ENCODE measurements around the gene ARRDC5. TPM values are rescaled to one million over a fixed set of nuclear protein-coding genes. Genes with fewer than 3 reads are reported as not detected.

The ARRDC5 gene
- total RNA-seq, 2 donors from 2014 or later = not detected

DNA sequence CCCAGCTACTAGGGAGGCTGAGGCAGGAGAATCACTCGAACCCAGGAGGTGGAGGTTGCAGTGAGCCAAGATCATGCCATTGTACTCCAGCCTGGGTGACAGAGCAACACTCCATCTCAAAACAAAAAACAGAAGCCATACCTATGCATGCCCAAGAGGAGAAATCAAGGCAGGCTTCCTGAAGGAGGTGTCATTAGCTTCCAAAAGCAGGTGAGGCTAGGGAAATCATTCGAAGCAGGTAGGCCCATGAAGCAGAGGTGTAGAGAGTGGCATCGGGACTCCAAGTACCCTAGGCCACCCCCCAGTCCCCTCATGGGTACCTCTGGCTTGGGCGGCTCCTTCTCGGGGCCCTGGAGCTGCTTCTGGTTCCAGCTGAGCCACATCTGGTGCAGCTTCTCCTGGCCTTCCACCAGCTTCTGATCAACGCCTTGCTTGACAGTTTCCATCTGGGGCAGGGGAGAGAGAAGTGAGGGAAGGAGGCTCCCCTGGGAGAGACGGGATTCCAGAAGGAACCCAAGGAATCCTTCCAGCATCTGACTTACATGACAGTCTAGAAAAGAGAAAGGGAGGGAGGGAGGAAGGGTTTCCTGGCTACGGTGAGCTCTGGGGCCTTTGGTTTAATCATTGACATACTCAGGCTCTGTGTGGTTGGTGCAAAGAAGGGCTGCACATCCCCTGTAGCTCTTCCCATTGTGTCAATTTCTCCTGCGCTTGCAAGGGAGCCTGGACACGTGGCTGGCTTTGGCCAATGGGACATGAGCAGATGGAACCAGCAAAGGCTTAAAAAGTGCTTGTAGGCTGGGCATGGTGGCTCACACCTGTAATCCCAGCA lies 58.1 kb downstream of the ARRDC5 start:
- Histone ChIP-seq H3K9me3 (no peaks in the 10 kb centered on the region), H3K27ac (peak overlapping the region in 1 of 4 donors; percentile 5), H3K4me3 (no peak overlapping the region), H3K36me3 (replicated peaks in 1 of 2; ENCODE audit: insufficient read depth in 1 of 2, low read depth in 2 of 2) (peaks cover 0 to 4% of the 10 kb centered on the region in 2 donors), H3K27me3 (no peaks in the 10 kb centered on the region), H3K4me1 (peaks cover 10% of the 10 kb centered on the region)
- intact Hi-C loops (cut with DNase I) = loop anchor here (5.0 kb wide), 1 partner anchor 32 kb away; no protein-coding TSS in a partner anchor
- DNase-seq (peak in 3 of 4 donors; percentile 17 to 43 (median 30)), ATAC-seq (no peak)
- 77% methylated on average over 8 to 10 of the region's 10 CpGs for WGBS, 2 donors
- TF ChIP-seq, protein P1, sequence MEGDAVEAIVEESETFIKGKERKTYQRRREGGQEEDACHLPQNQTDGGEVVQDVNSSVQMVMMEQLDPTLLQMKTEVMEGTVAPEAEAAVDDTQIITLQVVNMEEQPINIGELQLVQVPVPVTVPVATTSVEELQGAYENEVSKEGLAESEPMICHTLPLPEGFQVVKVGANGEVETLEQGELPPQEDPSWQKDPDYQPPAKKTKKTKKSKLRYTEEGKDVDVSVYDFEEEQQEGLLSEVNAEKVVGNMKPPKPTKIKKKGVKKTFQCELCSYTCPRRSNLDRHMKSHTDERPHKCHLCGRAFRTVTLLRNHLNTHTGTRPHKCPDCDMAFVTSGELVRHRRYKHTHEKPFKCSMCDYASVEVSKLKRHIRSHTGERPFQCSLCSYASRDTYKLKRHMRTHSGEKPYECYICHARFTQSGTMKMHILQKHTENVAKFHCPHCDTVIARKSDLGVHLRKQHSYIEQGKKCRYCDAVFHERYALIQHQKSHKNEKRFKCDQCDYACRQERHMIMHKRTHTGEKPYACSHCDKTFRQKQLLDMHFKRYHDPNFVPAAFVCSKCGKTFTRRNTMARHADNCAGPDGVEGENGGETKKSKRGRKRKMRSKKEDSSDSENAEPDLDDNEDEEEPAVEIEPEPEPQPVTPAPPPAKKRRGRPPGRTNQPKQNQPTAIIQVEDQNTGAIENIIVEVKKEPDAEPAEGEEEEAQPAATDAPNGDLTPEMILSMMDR (IDR thresholded peaks at IDR 0.05) = no peak
- TF ChIP-seq POLR2A (IDR thresholded peaks at IDR 0.05) = no peak

DNA sequence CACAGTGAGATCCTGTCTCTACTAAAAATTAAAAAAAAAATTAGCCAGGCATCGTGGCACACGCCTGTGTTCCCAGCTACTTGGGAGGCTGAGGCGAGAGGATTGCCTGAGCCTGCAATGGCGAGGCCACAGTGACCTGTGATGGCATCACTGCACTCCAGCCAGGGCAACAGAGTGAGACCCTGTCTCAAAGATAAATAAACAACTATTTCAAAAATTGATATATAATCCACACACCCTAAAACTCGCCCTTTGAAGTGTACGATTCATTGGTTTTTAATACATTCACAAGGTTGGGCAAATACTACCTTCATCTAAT lies 59.1 kb downstream of the ARRDC5 start:
- Histone ChIP-seq H3K27me3 (no peaks in the 10 kb centered on the region), H3K9me3 (no peaks in the 10 kb centered on the region), H3K36me3 (replicated peaks in 1 of 2; ENCODE audit: insufficient read depth in 1 of 2, low read depth in 2 of 2) (peaks cover 0 to 4% of the 10 kb centered on the region in 2 donors), H3K4me3 (no peak overlapping the region), H3K4me1 (peaks cover 10% of the 10 kb centered on the region), H3K27ac (no peak overlapping the region)
- DNase-seq (no peak), ATAC-seq (no peak)
- intact Hi-C loops (cut with DNase I) = no loop called here
- 92 to 100% methylated on average over 6 of the region's 6 CpGs for WGBS, 2 donors
- TF ChIP-seq, protein P1 (IDR thresholded peaks at IDR 0.05) = no peak
- no peak for TF ChIP-seq POLR2A (IDR thresholded peaks at IDR 0.05)

Small RNA genes within 50 kb of the gene (microRNA-seq; reads per million reads assigned to microRNA genes)
- 0 reads per million in 2 donors for gene MIR4747 (ENCODE audit: borderline number of aligned reads in 2 of 2, borderline replicate concordance in 2 of 2)

Small RNA genes within 50 kb of the gene (small RNA-seq; reads per million reads assigned to genes)
- not detected for gene MIR4747

Other genes with a start within 250 kb of the ARRDC5 start
- gene MYDGF, start 232.6 kb downstream of the ARRDC5 start, total RNA-seq = 10 to 100 TPM; 42.5 to 50.1 TPM
- 100 to 1,000 TPM in 1 of 2 donors, 10 to 100 TPM in 1; 44.6 to 130 TPM for gene DPP9, start 179.1 kb downstream of the ARRDC5 start, total RNA-seq
- gene FEM1A, start 111.2 kb downstream of the ARRDC5 start, total RNA-seq = 10 to 100 TPM in 1 of 2 donors, 1 to 10 TPM in 1; 8.0 to 20.4 TPM
- 10 to 100 TPM in 1 of 2 donors, 1 to 10 TPM in 1; 5.4 to 12.9 TPM for gene TICAM1, start 71.2 kb downstream of the ARRDC5 start, total RNA-seq
- 10 to 100 TPM; 18.4 to 28.0 TPM for gene PLIN3, start 35.2 kb downstream of the ARRDC5 start, total RNA-seq
- gene UHRF1, start 6.6 kb upstream of the ARRDC5 start, total RNA-seq = 1 to 10 TPM; 2.1 to 3.3 TPM
- 10 to 100 TPM; 18.9 to 35.3 TPM for gene KDM4B, start 66.2 kb upstream of the ARRDC5 start, total RNA-seq

Measured in body of pancreas (tissue), 4 donors.